Astrocyte of the cerebellum (primary cell): ENCODE results near the gene GNE.

Experiments
- DNase-seq: peaks from one replicate; pipeline ENCODE4 v3.0.0-alpha.2; 2011; ENCODE audit warnings: low read depth
- H3K4me3 ChIP-seq: 2 replicates; pipeline ENCODE4 v1.5.1; 2011; ENCODE audit warnings: mild to moderate bottlenecking, low read depth, low read length, moderate library complexity
- in situ Hi-C: cut with HindIII; loops from 2 replicates; pipeline ENCODE4 v1.10.0; 2017; ENCODE audit warnings: low sequenced_read_pairs
- TF ChIP-seq, protein P1 (sequence below): IDR thresholded peaks from 2 replicates; pipeline ENCODE4 v1.5.1; 2012; ENCODE audit warnings: low read length, low read depth, moderate library complexity, mild to moderate bottlenecking; ENCODE audit errors: missing control alignments

Gene GNE

DNA sequence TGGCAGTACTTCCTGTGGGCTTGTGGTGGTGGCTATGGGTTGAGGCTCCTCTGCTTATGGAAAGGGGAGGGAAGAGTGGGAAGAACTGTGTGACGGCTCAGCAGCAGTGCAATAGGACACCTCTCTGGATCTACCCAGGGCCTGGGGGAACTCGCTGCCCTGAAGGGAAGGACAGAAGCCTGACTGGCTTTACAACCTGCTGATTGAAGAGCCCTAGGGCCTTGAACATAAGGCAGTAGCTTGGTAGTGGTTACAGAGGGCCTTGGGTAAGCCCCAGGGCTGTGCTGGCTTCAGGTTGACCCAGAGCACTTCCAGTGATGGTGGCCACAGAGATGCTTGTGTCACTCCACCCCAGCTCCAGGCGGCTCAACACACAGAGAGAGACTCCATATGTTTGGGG lies 83.5 kb downstream of the GNE start:
- H3K4me3 ChIP-seq, result no peak overlapping the region
- no peak for DNase-seq
- TF ChIP-seq, protein P1, sequence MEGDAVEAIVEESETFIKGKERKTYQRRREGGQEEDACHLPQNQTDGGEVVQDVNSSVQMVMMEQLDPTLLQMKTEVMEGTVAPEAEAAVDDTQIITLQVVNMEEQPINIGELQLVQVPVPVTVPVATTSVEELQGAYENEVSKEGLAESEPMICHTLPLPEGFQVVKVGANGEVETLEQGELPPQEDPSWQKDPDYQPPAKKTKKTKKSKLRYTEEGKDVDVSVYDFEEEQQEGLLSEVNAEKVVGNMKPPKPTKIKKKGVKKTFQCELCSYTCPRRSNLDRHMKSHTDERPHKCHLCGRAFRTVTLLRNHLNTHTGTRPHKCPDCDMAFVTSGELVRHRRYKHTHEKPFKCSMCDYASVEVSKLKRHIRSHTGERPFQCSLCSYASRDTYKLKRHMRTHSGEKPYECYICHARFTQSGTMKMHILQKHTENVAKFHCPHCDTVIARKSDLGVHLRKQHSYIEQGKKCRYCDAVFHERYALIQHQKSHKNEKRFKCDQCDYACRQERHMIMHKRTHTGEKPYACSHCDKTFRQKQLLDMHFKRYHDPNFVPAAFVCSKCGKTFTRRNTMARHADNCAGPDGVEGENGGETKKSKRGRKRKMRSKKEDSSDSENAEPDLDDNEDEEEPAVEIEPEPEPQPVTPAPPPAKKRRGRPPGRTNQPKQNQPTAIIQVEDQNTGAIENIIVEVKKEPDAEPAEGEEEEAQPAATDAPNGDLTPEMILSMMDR, result no peak
- in situ Hi-C loops, result no loop called here

DNA sequence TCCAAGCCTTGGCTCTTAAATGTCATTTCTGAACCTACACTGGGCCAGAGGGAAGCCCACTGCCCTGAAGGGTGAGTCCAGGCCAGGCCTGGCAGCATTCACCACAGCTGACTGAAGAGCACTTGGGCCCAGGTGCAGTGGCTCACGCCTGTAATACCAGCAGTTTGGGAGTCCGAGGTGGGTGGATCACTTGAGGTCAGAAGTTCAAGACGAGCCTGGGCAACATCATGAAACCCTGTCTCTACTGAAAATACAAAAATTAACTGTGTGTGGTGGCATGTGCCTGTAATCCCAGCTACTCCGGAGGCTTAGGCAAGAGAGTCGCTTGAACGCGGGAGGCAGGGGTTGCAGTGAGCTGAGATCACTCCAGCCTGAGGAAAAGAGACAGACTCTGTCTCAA lies 84.0 kb downstream of the GNE start:
- in situ Hi-C loops, result no loop called here
- no peak overlapping the region for H3K4me3 ChIP-seq
- no peak for DNase-seq
- TF ChIP-seq, protein P1, result no peak

DNA sequence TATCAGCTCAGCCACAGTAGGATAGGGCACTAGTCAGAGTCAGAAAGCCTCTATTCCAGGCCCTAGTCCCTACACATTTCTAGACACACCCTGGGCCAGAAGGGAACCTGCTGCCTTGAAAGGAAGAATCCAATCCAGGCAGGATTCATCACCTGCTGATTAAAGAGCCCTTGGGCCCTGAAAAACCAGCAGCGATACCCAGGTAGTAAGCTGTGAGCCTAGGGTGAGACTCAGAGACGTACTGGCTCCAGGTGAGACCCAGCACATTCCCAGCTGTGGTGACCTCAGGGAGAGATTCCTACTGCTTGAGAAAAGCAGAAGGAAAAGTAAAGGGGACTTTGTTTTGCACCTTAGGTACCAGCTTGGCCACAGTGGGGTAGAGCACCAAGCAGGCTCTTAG lies 84.4 kb downstream of the GNE start:
- TF ChIP-seq, protein P1, result no peak
- DNase-seq, result no peak
- H3K4me3 ChIP-seq, result no peak overlapping the region
- in situ Hi-C loops, result no loop called here

DNA sequence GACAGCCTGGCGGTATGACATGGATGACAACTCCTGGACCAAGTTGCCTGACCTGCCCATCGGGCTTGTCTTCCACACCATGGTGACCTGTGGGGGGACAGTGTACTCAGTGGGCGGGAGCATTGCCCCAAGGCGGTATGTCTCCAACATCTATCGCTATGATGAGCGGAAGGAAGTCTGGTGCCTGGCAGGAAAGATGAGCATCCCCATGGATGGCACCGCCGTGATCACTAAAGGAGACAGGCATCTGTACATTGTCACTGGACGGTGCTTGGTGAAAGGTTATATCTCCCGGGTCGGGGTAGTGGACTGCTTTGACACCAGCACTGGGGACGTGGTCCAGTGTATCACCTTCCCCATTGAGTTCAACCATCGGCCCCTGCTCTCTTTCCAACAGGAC lies 87.7 kb downstream of the GNE start:
- in situ Hi-C loops, result no loop called here
- no peak overlapping the region for H3K4me3 ChIP-seq
- TF ChIP-seq, protein P1, result no peak
- no peak for DNase-seq

DNA sequence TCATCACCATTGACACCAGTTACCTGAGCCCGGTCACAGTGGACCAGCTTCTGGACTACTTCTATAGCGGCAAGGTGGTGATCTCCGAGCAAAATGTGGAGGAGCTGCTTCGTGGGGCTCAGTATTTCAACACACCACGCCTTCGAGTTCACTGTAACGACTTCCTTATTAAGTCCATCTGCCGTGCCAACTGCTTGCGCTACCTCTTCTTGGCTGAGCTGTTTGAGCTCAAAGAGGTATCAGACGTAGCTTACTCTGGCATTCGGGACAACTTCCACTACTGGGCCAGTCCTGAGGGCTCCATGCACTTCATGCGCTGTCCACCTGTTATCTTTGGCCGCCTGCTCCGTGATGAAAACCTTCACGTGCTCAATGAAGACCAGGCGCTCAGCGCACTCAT lies 88.5 kb downstream of the GNE start:
- no peak overlapping the region for H3K4me3 ChIP-seq
- in situ Hi-C loops, result no loop called here
- TF ChIP-seq, protein P1, result no peak
- DNase-seq, result no peak

DNA sequence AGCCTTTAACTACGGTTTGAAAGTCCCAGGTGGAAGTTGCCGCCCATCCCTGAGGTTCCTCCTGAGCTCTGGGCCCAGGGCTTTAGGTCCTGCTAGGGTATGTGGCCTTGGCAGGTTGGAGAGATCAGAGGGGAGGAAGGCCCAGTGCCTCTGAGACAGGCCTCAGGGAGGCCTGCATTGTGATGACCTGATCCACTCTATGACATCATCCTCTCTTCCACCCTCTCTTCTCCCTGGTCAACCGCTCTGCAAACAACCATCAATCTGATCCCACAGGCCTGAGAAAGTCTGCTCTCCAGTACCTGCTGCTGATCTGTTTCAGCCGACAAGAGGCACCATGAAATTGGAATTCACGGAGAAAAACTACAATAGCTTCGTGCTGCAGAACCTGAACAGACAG lies 89.1 kb downstream of the GNE start, which contains the start of gene CCIN:
TSS of gene CCIN (plus strand) at position 223 of the 400 bp plus-strand sequence. CDS start at position 338, 115 bp downstream.
- DNase-seq, result no peak
- in situ Hi-C loops, result no loop called here
- TF ChIP-seq, protein P1, result no peak
- no peak within 1 kb of the TSS for H3K4me3 ChIP-seq
